ENCODE results near the gene EFCAB6.
A peak's percentile ranks its signal among the peaks of the same experiment; 100 is the strongest.

EFCAB6 gene

DNA sequence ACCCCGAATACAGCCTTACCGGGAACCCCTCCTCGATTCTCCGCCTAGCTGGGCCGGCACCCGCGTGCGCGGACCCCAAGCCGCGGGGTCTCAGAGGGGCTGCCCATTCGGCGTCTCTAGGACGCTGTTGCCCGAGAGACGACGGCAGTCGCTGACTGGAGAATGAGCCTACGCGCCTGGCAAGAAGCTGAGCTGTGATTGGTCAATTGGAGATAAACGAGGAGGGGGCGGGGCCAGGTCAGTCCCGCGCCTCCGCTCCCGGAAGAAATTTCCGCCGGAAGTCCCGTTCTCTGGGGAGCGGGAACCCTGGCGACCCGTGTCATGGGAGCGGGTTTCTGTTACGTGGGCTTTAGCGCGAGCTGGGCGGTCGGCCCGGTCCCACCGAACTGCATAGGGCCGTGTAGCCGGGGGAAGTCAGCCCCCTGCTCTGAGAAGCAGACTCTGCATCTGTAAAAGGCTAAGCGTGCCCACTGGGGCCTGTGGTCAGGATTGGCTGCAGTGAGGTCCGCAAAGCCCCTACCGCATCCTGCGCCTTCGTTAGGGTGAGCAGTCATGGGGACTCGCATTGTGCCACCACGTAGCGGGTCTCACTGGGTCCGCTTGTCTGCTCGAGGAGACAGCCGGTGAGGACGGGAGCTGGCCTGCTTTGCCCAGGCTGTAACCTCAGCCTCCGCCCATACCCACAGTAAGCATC, at the start of gene EFCAB6:
Gene EFCAB6 (minus strand): TSS at position 157 of the 694 bp plus-strand sequence. CDS start 29,987 bp downstream, outside the sequence.
- peak; percentile 94 to 96 for DNase-seq (ENCODE audit: low read depth in 2 of 2)
- peak within 1 kb of the TSS; percentile 75 to 86 for H3K4me3 ChIP-seq (replicated peaks in 1 of 2; ENCODE audit: low read depth in 2 of 2, low read length in 2 of 2)
- TF ChIP-seq, protein P1, sequence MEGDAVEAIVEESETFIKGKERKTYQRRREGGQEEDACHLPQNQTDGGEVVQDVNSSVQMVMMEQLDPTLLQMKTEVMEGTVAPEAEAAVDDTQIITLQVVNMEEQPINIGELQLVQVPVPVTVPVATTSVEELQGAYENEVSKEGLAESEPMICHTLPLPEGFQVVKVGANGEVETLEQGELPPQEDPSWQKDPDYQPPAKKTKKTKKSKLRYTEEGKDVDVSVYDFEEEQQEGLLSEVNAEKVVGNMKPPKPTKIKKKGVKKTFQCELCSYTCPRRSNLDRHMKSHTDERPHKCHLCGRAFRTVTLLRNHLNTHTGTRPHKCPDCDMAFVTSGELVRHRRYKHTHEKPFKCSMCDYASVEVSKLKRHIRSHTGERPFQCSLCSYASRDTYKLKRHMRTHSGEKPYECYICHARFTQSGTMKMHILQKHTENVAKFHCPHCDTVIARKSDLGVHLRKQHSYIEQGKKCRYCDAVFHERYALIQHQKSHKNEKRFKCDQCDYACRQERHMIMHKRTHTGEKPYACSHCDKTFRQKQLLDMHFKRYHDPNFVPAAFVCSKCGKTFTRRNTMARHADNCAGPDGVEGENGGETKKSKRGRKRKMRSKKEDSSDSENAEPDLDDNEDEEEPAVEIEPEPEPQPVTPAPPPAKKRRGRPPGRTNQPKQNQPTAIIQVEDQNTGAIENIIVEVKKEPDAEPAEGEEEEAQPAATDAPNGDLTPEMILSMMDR (IDR thresholded peaks at IDR 0.05; ENCODE audit: low read depth, low read length), result no peak

DNA sequence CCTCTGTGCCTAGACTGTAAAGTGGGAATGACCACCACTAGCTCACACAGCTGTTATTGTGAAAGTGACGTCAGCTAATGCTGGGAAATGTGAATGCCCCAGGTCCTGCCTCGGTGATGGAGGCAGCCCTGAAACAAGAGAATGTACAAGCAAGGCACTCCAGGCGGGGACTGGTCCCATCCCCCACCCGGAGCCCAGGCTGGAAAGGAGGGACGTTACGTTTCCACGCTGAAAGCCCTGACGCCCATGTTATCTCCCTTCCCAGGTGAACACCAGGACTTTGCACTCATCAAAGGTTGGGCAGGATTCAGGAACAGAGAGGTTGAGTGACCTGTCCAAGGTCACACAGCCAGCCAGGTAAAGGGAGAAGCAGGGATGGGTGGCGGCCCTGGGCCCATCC, 49.4 kb upstream of the EFCAB6 start:
- DNase-seq (ENCODE audit: low read depth in 2 of 2), result peak; percentile 3 to 26
- H3K4me3 ChIP-seq (replicated peaks in 1 of 2; ENCODE audit: low read depth in 2 of 2, low read length in 2 of 2), result peak overlapping the region; percentile 28 to 36
- TF ChIP-seq, protein P1 (IDR thresholded peaks at IDR 0.05; ENCODE audit: low read depth, low read length), result no peak

- no peak overlapping the region for H3K4me3 ChIP-seq (replicated peaks in 1 of 2; ENCODE audit: low read depth in 2 of 2, low read length in 2 of 2)
- DNase-seq (ENCODE audit: low read depth in 2 of 2), result no peak
- TF ChIP-seq, protein P1 (IDR thresholded peaks at IDR 0.05; ENCODE audit: low read depth, low read length), result no peak
Measured at GRCh38 chr22:43860831-43861230, 48.7 kb upstream of the EFCAB6 start.

DNA sequence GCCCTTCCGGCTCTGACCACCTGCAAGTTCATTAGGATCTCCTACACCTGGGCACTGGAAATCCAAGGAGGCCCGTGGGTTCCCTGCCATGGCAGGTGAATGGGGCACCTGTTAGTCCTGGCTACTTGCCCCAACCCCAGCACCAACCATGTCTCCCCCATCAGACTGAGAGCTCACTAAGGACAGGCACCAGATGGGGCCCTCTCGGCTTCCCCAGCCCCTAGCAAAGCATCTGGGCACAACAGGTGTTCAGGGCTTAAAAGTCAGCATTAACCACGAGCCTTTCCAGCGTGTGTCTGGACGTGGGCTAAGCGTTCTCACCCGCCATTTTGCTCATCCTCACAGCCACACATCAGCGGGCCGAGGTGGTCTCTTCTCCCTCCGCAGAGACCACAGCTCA, 48.0 kb upstream of the EFCAB6 start:
- DNase-seq (ENCODE audit: low read depth in 2 of 2), result no peak
- TF ChIP-seq, protein P1 (IDR thresholded peaks at IDR 0.05; ENCODE audit: low read depth, low read length), result no peak
- no peak overlapping the region for H3K4me3 ChIP-seq (replicated peaks in 1 of 2; ENCODE audit: low read depth in 2 of 2, low read length in 2 of 2)

DNA sequence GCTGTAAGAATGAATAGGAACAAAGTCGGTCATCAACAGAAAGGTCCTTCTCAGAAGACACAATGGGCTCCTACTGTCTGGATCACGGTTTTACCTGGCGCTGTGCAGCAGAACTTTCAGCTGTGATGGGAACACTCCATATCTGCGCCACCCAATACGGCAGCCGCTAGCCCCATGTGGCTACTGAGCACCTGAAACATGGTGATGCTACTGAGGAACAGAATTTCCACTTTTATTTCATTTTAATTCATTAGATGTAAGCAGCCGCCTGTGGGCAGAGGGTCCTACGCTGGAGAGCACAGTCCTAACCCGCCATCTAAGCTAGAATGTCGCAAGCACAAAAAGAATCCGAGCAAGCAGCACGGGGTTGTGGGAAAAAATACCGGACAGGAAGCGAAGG, 47.5 kb upstream of the EFCAB6 start:
- H3K4me3 ChIP-seq (replicated peaks in 1 of 2; ENCODE audit: low read depth in 2 of 2, low read length in 2 of 2), result no peak overlapping the region
- TF ChIP-seq, protein P1 (IDR thresholded peaks at IDR 0.05; ENCODE audit: low read depth, low read length), result no peak
- DNase-seq (ENCODE audit: low read depth in 2 of 2), result no peak

DNA sequence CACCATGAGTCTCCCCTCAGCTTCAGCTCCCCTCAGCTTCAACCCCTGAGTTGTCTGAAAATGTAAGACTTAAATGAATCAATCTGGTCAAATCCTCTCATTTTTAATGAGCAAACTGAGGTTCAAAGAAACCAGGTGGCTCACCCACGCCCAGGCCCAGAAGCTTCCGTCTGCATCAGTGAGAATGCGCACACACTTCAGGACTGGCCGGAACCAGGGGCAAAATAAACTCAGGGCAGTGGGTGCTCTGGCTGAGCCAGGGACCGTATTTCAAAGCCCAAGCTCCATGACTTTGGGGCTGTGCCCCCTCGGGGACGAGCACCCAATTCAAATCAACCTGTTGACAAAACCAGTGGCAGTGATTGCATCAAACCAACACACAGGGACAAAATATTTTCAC, 47.1 kb upstream of the EFCAB6 start:
- H3K4me3 ChIP-seq (replicated peaks in 1 of 2; ENCODE audit: low read depth in 2 of 2, low read length in 2 of 2), result no peak overlapping the region
- DNase-seq (ENCODE audit: low read depth in 2 of 2), result no peak
- TF ChIP-seq, protein P1 (IDR thresholded peaks at IDR 0.05; ENCODE audit: low read depth, low read length), result no peak

Data from cardiac fibroblast (primary cell).